HFF-Myc (cell line): ENCODE data around the gene ABLIM2.

ENCODE experiments used
- DNase-seq: peaks from one replicate; pipeline ENCODE4 v3.0.0-alpha.2; 2011; ENCODE audit warnings: low read depth; ENCODE audit errors: extremely low read depth
- H3K4me3 ChIP-seq: replicated peaks from 2 replicates; pipeline ENCODE4 v1.5.1; 2011; ENCODE audit warnings: low read depth, mild to moderate bottlenecking, control low read depth, low read length
- CTCF ChIP-seq: IDR thresholded peaks from 2 replicates; pipeline ENCODE4 v1.5.1; 2012; ENCODE audit warnings: mild to moderate bottlenecking, low read depth, low read length, control low read depth; ENCODE audit errors: missing control alignments

ABLIM2 gene

GRCh38 chr4:8179771-8180170 is 21.2 kb upstream of the ABLIM2 start:
- no peak for TF ChIP-seq CTCF
- DNase-seq = no peak
- no peak overlapping the region for H3K4me3 ChIP-seq

GRCh38 chr4:8179074-8179473 is 20.5 kb upstream of the ABLIM2 start:
- no peak for DNase-seq
- H3K4me3 ChIP-seq = no peak overlapping the region
- TF ChIP-seq CTCF = no peak

- TF ChIP-seq CTCF = no peak
- no peak overlapping the region for H3K4me3 ChIP-seq
- DNase-seq = no peak
Measured at GRCh38 chr4:8177956-8178355, 19.3 kb upstream of the ABLIM2 start.

GRCh38 chr4:8177552-8177951 is 18.9 kb upstream of the ABLIM2 start:
- no peak for TF ChIP-seq CTCF
- no peak for DNase-seq
- no peak overlapping the region for H3K4me3 ChIP-seq

- TF ChIP-seq CTCF = peak; percentile 82
- no peak for DNase-seq
- H3K4me3 ChIP-seq = no peak overlapping the region
Measured at GRCh38 chr4:8176547-8177399, 18.2 kb upstream of the ABLIM2 start.

- TF ChIP-seq CTCF = no peak
- no peak overlapping the region for H3K4me3 ChIP-seq
- no peak for DNase-seq
Measured at GRCh38 chr4:8175686-8176085, 17.1 kb upstream of the ABLIM2 start.

GRCh38 chr4:8174970-8175369 is 16.4 kb upstream of the ABLIM2 start:
- DNase-seq = no peak
- H3K4me3 ChIP-seq = no peak overlapping the region
- TF ChIP-seq CTCF = no peak
